ENCODE results near the gene SLC23A2.

DNA sequence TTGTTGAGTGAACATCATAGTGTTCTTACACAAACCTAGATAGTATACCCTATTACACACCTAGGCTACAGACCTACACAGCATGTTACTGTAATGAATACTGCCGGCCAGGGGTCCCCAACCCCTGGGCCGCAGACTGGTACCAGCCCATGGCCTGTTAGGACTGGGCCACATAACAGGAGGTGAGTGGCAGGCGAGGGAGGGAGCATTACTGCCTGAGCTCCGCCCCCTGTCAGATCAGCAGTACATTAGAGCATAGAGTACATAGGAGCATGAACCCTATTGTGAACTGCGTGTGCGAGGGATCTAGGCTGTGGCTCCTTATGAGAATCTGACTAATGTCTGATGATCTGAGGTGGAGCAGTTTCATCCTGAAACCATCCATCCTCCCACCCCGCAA, 153.3 kb downstream of the SLC23A2 start:
- no peak for TF ChIP-seq CTCF (IDR thresholded peaks at IDR 0.05)
- no peak for TF ChIP-seq EP300 (IDR thresholded peaks at IDR 0.05)
- TF ChIP-seq POLR2AphosphoS5 (IDR thresholded peaks at IDR 0.05) = no peak

Measured in suprapubic skin (tissue), 4 donors.